Measurements from ENCODE around the gene ELP2. TPM values are rescaled to one million over a fixed set of nuclear protein-coding genes. Genes with fewer than 3 reads are reported as not detected.

ELP2 gene
- total RNA-seq, 6 donors from 2014 or later: 33.1 to 91.5 (median 58.3) TPM

- no peak overlapping the region for H3K27ac ChIP-seq
- H3K4me1 ChIP-seq: no peaks in the 10 kb centered on the region
- H3K9me3 ChIP-seq: no peaks in the 10 kb centered on the region
- 56 to 71% methylated on average over 3 of the region's 3 CpGs for WGBS, 2 donors
- H3K27me3 ChIP-seq: no peaks in the 10 kb centered on the region
- DNase-seq: no peak
- TF ChIP-seq POLR2A (IDR thresholded peaks at IDR 0.05) (no peak), EP300 (IDR thresholded peaks at IDR 0.05) (no peak)
- no peak for ATAC-seq (ENCODE audit: low FRiP score in 2 of 2)
- H3K36me3 ChIP-seq: peaks cover 0 to 55% (median 19%) of the 10 kb centered on the region in 4 donors
- no peak overlapping the region for H3K4me3 ChIP-seq
Observed at GRCh38 chr18:36120297-36120696, 9.4 kb upstream of the ELP2 start.

- peaks cover 0 to 38% (median 17%) of the 10 kb centered on the region in 4 donors for H3K36me3 ChIP-seq
- no peak overlapping the region for H3K4me3 ChIP-seq
- WGBS, 2 donors: 78 to 88% methylated on average over 4 of the region's 4 CpGs
- H3K27me3 ChIP-seq: no peaks in the 10 kb centered on the region
- DNase-seq: no peak
- no peak overlapping the region for H3K27ac ChIP-seq
- no peak for TF ChIP-seq POLR2AphosphoS5 (IDR thresholded peaks at IDR 0.05)
- TF ChIP-seq EP300 (IDR thresholded peaks at IDR 0.05): no peak
- TF ChIP-seq, protein P1, sequence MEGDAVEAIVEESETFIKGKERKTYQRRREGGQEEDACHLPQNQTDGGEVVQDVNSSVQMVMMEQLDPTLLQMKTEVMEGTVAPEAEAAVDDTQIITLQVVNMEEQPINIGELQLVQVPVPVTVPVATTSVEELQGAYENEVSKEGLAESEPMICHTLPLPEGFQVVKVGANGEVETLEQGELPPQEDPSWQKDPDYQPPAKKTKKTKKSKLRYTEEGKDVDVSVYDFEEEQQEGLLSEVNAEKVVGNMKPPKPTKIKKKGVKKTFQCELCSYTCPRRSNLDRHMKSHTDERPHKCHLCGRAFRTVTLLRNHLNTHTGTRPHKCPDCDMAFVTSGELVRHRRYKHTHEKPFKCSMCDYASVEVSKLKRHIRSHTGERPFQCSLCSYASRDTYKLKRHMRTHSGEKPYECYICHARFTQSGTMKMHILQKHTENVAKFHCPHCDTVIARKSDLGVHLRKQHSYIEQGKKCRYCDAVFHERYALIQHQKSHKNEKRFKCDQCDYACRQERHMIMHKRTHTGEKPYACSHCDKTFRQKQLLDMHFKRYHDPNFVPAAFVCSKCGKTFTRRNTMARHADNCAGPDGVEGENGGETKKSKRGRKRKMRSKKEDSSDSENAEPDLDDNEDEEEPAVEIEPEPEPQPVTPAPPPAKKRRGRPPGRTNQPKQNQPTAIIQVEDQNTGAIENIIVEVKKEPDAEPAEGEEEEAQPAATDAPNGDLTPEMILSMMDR (IDR thresholded peaks at IDR 0.05): no peak
- no peak for TF ChIP-seq POLR2A (IDR thresholded peaks at IDR 0.05)
- H3K4me1 ChIP-seq: peaks cover 5 to 11% (median 7%) of the 10 kb centered on the region in 4 donors
- H3K9me3 ChIP-seq: no peaks in the 10 kb centered on the region
- no peak for ATAC-seq (ENCODE audit: low FRiP score in 2 of 2)
Observed at GRCh38 chr18:36124841-36125240, 4.9 kb upstream of the ELP2 start.

GRCh38 chr18:36126668-36127067, 3.0 kb upstream of the ELP2 start:
- 97% methylated on average over 8 of the region's 8 CpGs for WGBS, 2 donors
- ATAC-seq (ENCODE audit: low FRiP score in 2 of 2): no peak

DNA sequence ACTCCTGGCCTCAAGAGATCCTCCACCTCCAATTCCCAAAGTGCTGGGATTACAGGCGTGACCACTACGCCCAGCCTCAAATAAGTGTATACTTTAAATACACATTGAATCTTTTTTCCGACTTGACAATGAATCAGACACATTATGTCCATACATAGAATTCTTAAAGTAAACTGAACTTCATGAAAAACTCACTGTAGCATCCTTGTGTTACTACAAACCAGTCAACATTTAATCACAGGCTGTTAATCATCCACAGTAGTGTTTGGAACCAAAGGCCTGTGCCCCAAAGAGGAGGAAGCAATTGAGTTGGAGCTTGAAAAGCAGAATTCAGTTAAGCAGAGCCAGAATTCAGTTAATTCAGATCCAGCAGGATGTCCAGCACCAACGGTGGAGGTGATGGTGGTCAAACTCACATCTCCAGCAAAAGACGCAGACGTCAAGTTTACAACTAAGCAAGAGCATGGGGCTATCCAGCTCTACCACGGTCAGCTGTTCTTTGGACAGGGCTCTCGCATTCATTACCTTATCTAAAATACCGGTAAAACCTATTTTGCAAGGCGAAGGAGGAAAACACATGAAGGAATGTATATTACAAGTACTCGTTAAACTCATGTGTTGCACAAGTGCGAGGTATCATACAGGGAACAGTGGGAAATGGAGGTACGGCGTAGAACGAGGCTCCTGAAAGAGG, 1.7 kb upstream of the ELP2 start:
- Histone ChIP-seq H3K27ac (peak overlapping the region in 1 of 4 donors; percentile 99), H3K4me1 (peaks cover 21 to 40% (median 27%) of the 10 kb centered on the region in 4 donors), H3K9me3 (no peaks in the 10 kb centered on the region), H3K4me3 (peak overlapping the region; percentile 82 to 92 (median 84)), H3K36me3 (peaks cover 0 to 15% (median 4%) of the 10 kb centered on the region in 4 donors), H3K27me3 (no peaks in the 10 kb centered on the region)
- ATAC-seq (ENCODE audit: low FRiP score in 2 of 2) (no peak), DNase-seq (no peak)
- WGBS, 2 donors: 37 to 39% methylated on average over 15 of the region's 15 CpGs
- TF ChIP-seq POLR2AphosphoS5 (IDR thresholded peaks at IDR 0.05): no peak
- no peak for TF ChIP-seq EP300 (IDR thresholded peaks at IDR 0.05)
- TF ChIP-seq POLR2A (IDR thresholded peaks at IDR 0.05): no peak

More at GRCh38 chr18:36126668-36127067, 3.0 kb upstream of the ELP2 start:
- Histone ChIP-seq H3K9me3 (no peaks in the 10 kb centered on the region), H3K4me1 (peaks cover 18 to 27% (median 20%) of the 10 kb centered on the region in 4 donors), H3K27ac (no peak overlapping the region), H3K36me3 (peaks cover 0 to 25% (median 12%) of the 10 kb centered on the region in 4 donors), H3K27me3 (no peaks in the 10 kb centered on the region), H3K4me3 (no peak overlapping the region)
- DNase-seq: no peak
- TF ChIP-seq EP300 (IDR thresholded peaks at IDR 0.05): no peak

GRCh38 chr18:36128530-36128870, 1.2 kb upstream of the ELP2 start:
- WGBS, 2 donors: 1% methylated on average over 12 of the region's 12 CpGs
- Histone ChIP-seq H3K9me3 (no peaks in the 10 kb centered on the region), H3K36me3 (peaks cover 0 to 9% (median 3%) of the 10 kb centered on the region in 4 donors), H3K4me3 (peak overlapping the region; percentile 82 to 92 (median 84)), H3K27ac (peak overlapping the region in 1 of 4 donors; percentile 99), H3K4me1 (peaks cover 21 to 43% (median 27%) of the 10 kb centered on the region in 4 donors), H3K27me3 (no peaks in the 10 kb centered on the region)
- TF ChIP-seq POLR2A (IDR thresholded peaks at IDR 0.05) (no peak), POLR2AphosphoS5 (IDR thresholded peaks at IDR 0.05) (no peak)
- no peak for ATAC-seq (ENCODE audit: low FRiP score in 2 of 2)
- peak in 1 of 2 donors; percentile 30 for DNase-seq

DNA sequence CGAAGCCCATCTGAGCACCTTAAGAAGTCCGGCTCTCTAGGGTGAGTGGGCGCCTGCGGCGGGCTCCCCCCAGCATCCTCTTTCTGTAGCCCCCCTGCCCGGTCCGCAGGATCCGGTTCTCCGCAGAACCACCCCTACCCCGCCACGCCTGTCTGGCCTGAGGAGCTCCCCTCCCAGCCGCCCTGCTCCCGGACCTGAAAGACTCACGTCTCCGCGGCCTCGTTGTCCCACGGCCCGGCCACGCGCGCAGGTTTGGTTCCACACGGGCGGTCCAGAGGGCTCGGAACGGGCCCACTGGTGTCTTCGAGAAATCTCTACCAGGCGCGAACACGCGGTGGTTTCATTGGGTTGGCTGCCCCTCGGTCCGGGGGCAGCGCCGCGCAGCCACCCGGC, 796 bp upstream of the ELP2 start:
- Histone ChIP-seq H3K27ac (peak overlapping the region; percentile 91 to 99 (median 95)), H3K4me1 (peaks cover 21 to 43% (median 27%) of the 10 kb centered on the region in 4 donors), H3K9me3 (no peaks in the 10 kb centered on the region), H3K4me3 (peak overlapping the region; percentile 82 to 92 (median 84)), H3K36me3 (peaks cover 0 to 11% (median 2%) of the 10 kb centered on the region in 4 donors), H3K27me3 (no peaks in the 10 kb centered on the region)
- DNase-seq (no peak), ATAC-seq (ENCODE audit: low FRiP score in 2 of 2) (peak in 1 of 2 donors; percentile 56)
- WGBS, 2 donors: 0 to 1% methylated on average over 5 to 29 of the region's 37 CpGs
- TF ChIP-seq, protein P1 (IDR thresholded peaks at IDR 0.05): peak in 1 of 6 experiments; percentile 6
- TF ChIP-seq EP300 (IDR thresholded peaks at IDR 0.05): no peak
